Osteoblast (primary cell): ENCODE results near the gene AOAH. TPM values are rescaled to one million over a fixed set of nuclear protein-coding genes. Genes with fewer than 3 reads are reported as not detected.

Experiments
- DNase-seq: peaks from one replicate; pipeline ENCODE4 v3.0.0; 2011; ENCODE audit warnings: low spot score, mixed read lengths; ENCODE audit not compliant: insufficient read length; ENCODE audit errors: missing footprints
- H2AFZ ChIP-seq: 2 replicates; pipeline ENCODE4 v1.6.0; 2011; ENCODE audit warnings: mild to moderate bottlenecking, low read length
- H3K27ac ChIP-seq: 2 replicates; pipeline ENCODE4 v1.5.1; 2011; ENCODE audit warnings: mild to moderate bottlenecking, low read depth, low read length, moderate library complexity
- H3K27me3 ChIP-seq: 2 replicates; pipeline ENCODE4 v1.6.0; 2012; ENCODE audit warnings: mild to moderate bottlenecking, control low read depth, inconsistent platforms, low read length, moderate library complexity; ENCODE audit not compliant: insufficient read depth
- H3K36me3 ChIP-seq: 2 replicates; pipeline ENCODE4 v1.5.1; 2011; ENCODE audit warnings: mild to moderate bottlenecking, low read length, control low read depth, moderate library complexity; ENCODE audit not compliant: insufficient read depth
- H3K4me1 ChIP-seq: 2 replicates; pipeline ENCODE4 v1.5.1; 2011; ENCODE audit warnings: mild to moderate bottlenecking, low read length, control low read depth, moderate library complexity; ENCODE audit not compliant: insufficient read depth
- H3K4me2 ChIP-seq: 2 replicates; pipeline ENCODE4 v1.6.0; 2011; ENCODE audit warnings: mild to moderate bottlenecking, low read length; ENCODE audit not compliant: insufficient read depth
- H3K4me3 ChIP-seq: fragments of 200-600 bp; sonication (generic); 3 replicates; pipeline ENCODE4 v1.5.1; 2012; ENCODE audit warnings: mild to moderate bottlenecking, low read length, inconsistent platforms; ENCODE audit not compliant: insufficient read depth
- H3K79me2 ChIP-seq: 2 replicates; pipeline ENCODE4 v1.6.0; 2012; ENCODE audit warnings: mild to moderate bottlenecking, low read length, control low read depth, inconsistent platforms; ENCODE audit not compliant: insufficient read depth
- H3K9me3 ChIP-seq: 2 replicates; pipeline ENCODE4 v1.5.1; 2011; ENCODE audit warnings: low read depth, low read length, control low read depth
- H4K20me1 ChIP-seq: 2 replicates; pipeline ENCODE4 v1.6.0; 2012; ENCODE audit warnings: mild to moderate bottlenecking, low read length, control low read depth; ENCODE audit not compliant: insufficient read depth
- total RNA-seq: library from RNA; depleted of rRNA; stranded (reverse); fragments of >200 nt; gene quantifications from 2 replicates; pipeline ENCODE4 v1.2.3, GENCODE V29; 2012
- TF ChIP-seq, protein P1 (sequence below): IDR thresholded peaks from 2 replicates; pipeline ENCODE4 v1.5.1; 2011; ENCODE audit warnings: mild to moderate bottlenecking, low read depth, low read length, moderate library complexity; ENCODE audit errors: extremely low read depth

AOAH gene
- total RNA-seq, 1 donor, result under 0.01 TPM

DNA sequence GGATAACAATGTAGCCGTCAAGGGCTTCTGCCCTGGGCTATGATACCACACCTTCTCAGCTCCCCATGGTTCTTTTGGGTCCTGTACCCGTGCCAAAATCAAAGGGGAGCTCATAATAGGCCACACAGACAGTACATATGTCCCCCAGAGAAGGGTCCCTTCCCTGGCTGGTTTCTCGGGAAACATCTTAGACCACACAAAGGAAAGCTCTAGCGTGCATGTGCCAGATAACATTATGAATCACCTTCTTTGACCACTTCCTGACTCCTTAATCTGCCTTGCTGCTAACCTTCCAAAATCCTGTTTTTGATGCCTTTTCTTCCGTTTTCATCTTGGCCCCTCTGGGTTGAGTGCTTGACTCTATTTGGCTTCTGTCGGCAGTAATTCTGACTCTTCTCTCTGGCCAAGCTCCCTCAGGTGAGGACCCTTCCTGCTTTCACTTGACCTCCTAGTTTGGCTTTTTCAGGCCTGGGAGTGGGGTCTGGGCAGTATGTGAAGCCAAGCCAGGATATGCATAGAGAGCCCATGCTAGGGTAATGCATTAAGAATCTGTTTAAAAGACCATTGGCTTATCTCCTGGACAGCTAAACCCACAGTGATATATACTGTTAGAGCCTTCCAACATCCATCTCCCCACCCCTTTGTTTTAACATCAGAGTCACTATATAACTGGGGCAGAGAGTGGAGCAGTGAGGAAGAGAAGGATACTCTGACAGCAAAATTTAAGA lies 249.8 kb downstream of the AOAH start:
- H3K27me3 ChIP-seq, result no peaks in the 10 kb centered on the region
- H3K9me3 ChIP-seq, result no peaks in the 10 kb centered on the region
- no peak overlapping the region for H2AFZ ChIP-seq
- H3K27ac ChIP-seq, result no peak overlapping the region
- no peaks in the 10 kb centered on the region for H4K20me1 ChIP-seq
- H3K4me2 ChIP-seq, result peak overlapping the region; percentile 28
- TF ChIP-seq, protein P1, sequence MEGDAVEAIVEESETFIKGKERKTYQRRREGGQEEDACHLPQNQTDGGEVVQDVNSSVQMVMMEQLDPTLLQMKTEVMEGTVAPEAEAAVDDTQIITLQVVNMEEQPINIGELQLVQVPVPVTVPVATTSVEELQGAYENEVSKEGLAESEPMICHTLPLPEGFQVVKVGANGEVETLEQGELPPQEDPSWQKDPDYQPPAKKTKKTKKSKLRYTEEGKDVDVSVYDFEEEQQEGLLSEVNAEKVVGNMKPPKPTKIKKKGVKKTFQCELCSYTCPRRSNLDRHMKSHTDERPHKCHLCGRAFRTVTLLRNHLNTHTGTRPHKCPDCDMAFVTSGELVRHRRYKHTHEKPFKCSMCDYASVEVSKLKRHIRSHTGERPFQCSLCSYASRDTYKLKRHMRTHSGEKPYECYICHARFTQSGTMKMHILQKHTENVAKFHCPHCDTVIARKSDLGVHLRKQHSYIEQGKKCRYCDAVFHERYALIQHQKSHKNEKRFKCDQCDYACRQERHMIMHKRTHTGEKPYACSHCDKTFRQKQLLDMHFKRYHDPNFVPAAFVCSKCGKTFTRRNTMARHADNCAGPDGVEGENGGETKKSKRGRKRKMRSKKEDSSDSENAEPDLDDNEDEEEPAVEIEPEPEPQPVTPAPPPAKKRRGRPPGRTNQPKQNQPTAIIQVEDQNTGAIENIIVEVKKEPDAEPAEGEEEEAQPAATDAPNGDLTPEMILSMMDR, result no peak
- no peaks in the 10 kb centered on the region for H3K4me1 ChIP-seq
- no peak for DNase-seq
- no peak overlapping the region for H3K4me3 ChIP-seq
- no peaks in the 10 kb centered on the region for H3K36me3 ChIP-seq
- no peaks in the 10 kb centered on the region for H3K79me2 ChIP-seq

DNA sequence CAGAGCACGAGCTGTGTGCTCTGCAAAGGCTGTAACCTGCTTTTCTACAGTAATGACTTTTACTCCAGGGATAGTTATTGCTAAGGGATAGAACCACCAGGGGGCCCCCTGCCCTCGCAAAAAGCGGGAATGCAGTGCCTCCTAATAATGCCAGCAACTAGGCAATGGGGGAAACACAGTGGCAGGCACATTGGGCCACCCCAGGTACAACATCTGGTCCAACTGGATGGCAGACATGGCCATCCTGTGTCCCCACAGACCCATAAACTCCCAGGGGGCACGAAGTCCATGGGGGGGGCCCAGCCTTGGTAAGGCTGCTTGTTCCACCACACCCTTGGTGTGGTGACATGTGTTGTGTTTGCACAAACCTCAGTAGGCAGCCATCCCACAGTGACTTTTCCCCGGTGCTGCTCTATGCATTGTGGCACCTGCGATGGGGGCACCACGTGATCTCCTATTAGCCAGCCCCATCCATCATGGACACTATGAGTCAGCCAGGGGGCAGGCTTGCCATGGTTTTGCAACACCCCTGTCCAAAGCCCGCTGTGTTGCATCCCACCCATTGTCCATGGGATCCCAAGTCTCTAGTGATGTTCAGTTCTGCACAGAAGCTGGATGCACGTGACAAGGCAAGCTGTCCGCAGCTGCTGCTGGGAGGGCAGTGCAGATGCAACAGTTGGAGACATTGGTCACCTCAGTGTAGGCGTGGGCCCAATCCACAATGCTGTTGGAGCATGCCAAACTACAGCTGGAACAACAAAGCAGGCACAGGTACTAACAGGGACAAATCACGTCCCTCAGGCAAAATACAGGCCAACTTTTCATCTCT lies 250.6 kb downstream of the AOAH start:
- Histone ChIP-seq H3K27ac (no peak overlapping the region), H3K27me3 (no peaks in the 10 kb centered on the region), H3K4me1 (peaks cover 8% of the 10 kb centered on the region), H3K9me3 (no peaks in the 10 kb centered on the region), H3K4me2 (no peak overlapping the region), H4K20me1 (no peaks in the 10 kb centered on the region), H2AFZ (no peak overlapping the region), H3K79me2 (no peaks in the 10 kb centered on the region), H3K4me3 (no peak overlapping the region), H3K36me3 (no peaks in the 10 kb centered on the region)
- no peak for DNase-seq
- TF ChIP-seq, protein P1, result peak; percentile 64

DNA sequence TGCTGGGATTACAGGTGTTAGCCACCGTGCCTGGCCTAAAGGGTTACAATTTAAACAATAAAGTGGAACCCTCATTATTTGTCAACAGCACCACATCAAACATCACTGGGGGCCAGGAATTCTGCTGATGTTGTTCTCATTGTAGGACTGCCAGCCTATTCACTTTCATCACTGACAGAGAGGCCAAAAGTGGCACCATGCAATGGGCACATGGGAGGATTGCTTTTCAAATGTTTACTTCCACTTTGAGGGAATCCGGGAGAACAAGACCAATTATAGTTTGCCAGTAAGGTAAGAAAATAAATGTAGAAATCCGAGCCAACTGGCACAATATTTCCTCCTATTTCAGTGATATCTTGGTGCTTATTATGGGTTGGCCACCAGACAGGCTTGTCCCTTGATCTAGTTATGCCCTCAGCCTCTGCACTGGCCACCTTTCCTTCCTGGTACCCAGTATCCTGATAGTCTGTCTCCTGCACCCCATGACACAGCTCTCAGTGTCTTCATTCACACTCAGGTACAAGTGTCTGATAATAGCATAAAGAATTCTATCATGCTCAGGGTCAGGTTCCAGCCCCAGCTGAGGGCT lies 252.1 kb downstream of the AOAH start:
- no peaks in the 10 kb centered on the region for H3K36me3 ChIP-seq
- no peak overlapping the region for H2AFZ ChIP-seq
- no peaks in the 10 kb centered on the region for H3K79me2 ChIP-seq

More for the DNA sequence above, 252.1 kb downstream of the AOAH start:
- Histone ChIP-seq H4K20me1 (no peaks in the 10 kb centered on the region), H3K9me3 (no peaks in the 10 kb centered on the region), H3K27me3 (no peaks in the 10 kb centered on the region), H3K4me1 (peaks cover 15% of the 10 kb centered on the region), H3K4me3 (no peak overlapping the region), H3K4me2 (no peak overlapping the region), H3K27ac (no peak overlapping the region)
- no peak for DNase-seq
- TF ChIP-seq, protein P1, result no peak
